Endothelial cell of umbilical vein (primary cell): ENCODE results near the gene NBEAL2. TPM values are rescaled to one million over a fixed set of nuclear protein-coding genes. Genes with fewer than 3 reads are reported as not detected.
A peak's percentile ranks its signal among the peaks of the same experiment; 100 is the strongest.

Experiments
- BruUV-seq: library from RNA; stranded (reverse); fragments of 400-500 nt; replicated peaks from 2 replicates; lab custom pipeline; 2021; lab: Mats Ljungman, UMichigan
- CTCF ChIA-PET: fragments of 300-600, 350-600 bp; sonication (Branson Sonifier 250); formaldehyde crosslinking; loops from one replicate; lab custom pipeline; 2021; ENCODE audit warnings: antibody characterized with exemption, inconsistent platforms; lab: Charles Lee
- POLR2A ChIA-PET: fragments of 300-600, 350-600 bp; sonication (Branson Sonifier 250); formaldehyde crosslinking; loops from one replicate; lab custom pipeline; 2021; ENCODE audit warnings: antibody characterized with exemption, inconsistent platforms; lab: Charles Lee
- DNase-seq: peaks from one replicate; pipeline ENCODE4 v3.0.0-alpha.2; 2011; ENCODE audit warnings: low read depth, low spot score
- FAIRE-seq: peaks from 2 replicates; lab custom pipeline; 2011; peaks lifted over from hg19 to GRCh38; lab: Jason Lieb, UNC
- H2AFZ ChIP-seq: 2 replicates; pipeline ENCODE4 v1.6.0; 2012; ENCODE audit warnings: low read depth, low read length, control low read depth, inconsistent platforms
- H3K27ac ChIP-seq: 2 replicates; pipeline ENCODE4 v1.5.1; 2011; ENCODE audit warnings: low read depth, mild to moderate bottlenecking, control low read depth, low read length, moderate library complexity; ENCODE audit not compliant: insufficient read depth
- H3K27me3 ChIP-seq, 2 experiments: 2 replicates each; pipeline versions ENCODE4 v1.6.0 to v1.6.1; 2011; ENCODE audit warnings: low read length in 2 of 2, mixed read lengths in 1 of 2; ENCODE audit not compliant: control insufficient read depth in 2 of 2, insufficient read depth in 2 of 2
- H3K36me3 ChIP-seq, 2 experiments: 2 replicates in 1 of 2; 3 replicates in 1 of 2; pipeline ENCODE4 v1.5.1; 2011; ENCODE audit warnings: low read length in 2 of 2, mild to moderate bottlenecking in 1 of 2, moderate library complexity in 1 of 2; ENCODE audit not compliant: control insufficient read depth in 2 of 2, insufficient read depth in 2 of 2; ENCODE audit errors: extremely low read depth in 1 of 2
- H3K4me1 ChIP-seq: 3 replicates; pipeline ENCODE4 v1.5.1; 2011; ENCODE audit warnings: mild to moderate bottlenecking, low read length; ENCODE audit not compliant: control insufficient read depth, insufficient read depth; ENCODE audit errors: extremely low read depth
- H3K4me2 ChIP-seq: 2 replicates; pipeline ENCODE4 v1.6.1; 2011; ENCODE audit warnings: low read length, control low read depth, mixed read lengths; ENCODE audit not compliant: insufficient read depth
- H3K4me3 ChIP-seq, 3 experiments: fragments of 200-600 bp in 1 of 3; sonication (generic), shearing (Covaris generic) in 1 of 3; replicated peaks in 1 of 3; 2 replicates each; pipeline ENCODE4 v1.5.1; 2011 to 2016; ENCODE audit warnings: control low read depth in 3 of 3, low read length in 3 of 3, mild to moderate bottlenecking in 2 of 3, inconsistent platforms in 1 of 3, low read depth in 1 of 3, moderate library complexity in 1 of 3; ENCODE audit not compliant: insufficient read depth in 1 of 3
- H3K79me2 ChIP-seq: 2 replicates; pipeline ENCODE4 v1.6.0; 2012; ENCODE audit warnings: low read length, inconsistent platforms; ENCODE audit not compliant: control insufficient read depth, insufficient read depth
- H3K9ac ChIP-seq: replicated peaks from 2 replicates; pipeline ENCODE3; 2011; ENCODE audit warnings: low read length, control low read depth; ENCODE audit not compliant: insufficient read depth; ENCODE audit errors: extremely low read depth
- H3K9me1 ChIP-seq: replicated peaks from 3 replicates; pipeline ENCODE4 v1.6.0; 2011; ENCODE audit warnings: mild to moderate bottlenecking, low read length; ENCODE audit not compliant: control insufficient read depth, insufficient read depth; ENCODE audit errors: extremely low read depth
- H3K9me3 ChIP-seq: replicated peaks from 2 replicates; pipeline ENCODE4 v1.5.1; 2012; ENCODE audit warnings: low read length, inconsistent platforms; ENCODE audit not compliant: control insufficient read depth, insufficient read depth
- H4K20me1 ChIP-seq: replicated peaks from 2 replicates; pipeline ENCODE3; 2011; ENCODE audit warnings: mild to moderate bottlenecking, low read length; ENCODE audit not compliant: control insufficient read depth, insufficient read depth; ENCODE audit errors: extremely low read depth
- EZH2 ChIP-seq: IDR thresholded peaks from 2 replicates; pipeline ENCODE4 v1.6.1; 2012; ENCODE audit warnings: borderline replicate concordance, low read depth, mild to moderate bottlenecking, moderate library complexity, low read length, inconsistent platforms; ENCODE audit not compliant: severe bottlenecking
- FOS ChIP-seq: IDR thresholded peaks from 2 replicates; pipeline ENCODE4 v1.6.1; 2011; ENCODE audit warnings: mild to moderate bottlenecking, low read length, moderate library complexity, borderline replicate concordance; ENCODE audit not compliant: insufficient read depth
- GATA2 ChIP-seq: IDR thresholded peaks from 2 replicates; pipeline ENCODE4 v1.7.0; 2011; ENCODE audit warnings: low read depth, mild to moderate bottlenecking, moderate library complexity, mixed read lengths, low read length; ENCODE audit not compliant: insufficient read length, insufficient read depth
- JUN ChIP-seq: IDR thresholded peaks from 2 replicates; pipeline ENCODE4 v1.6.1; 2011; ENCODE audit warnings: borderline replicate concordance, low read depth; ENCODE audit not compliant: insufficient read length, insufficient read depth
- MYC ChIP-seq: IDR thresholded peaks from one replicate; pipeline ENCODE4 v1.6.1; 2011; ENCODE audit warnings: mild to moderate bottlenecking, low read depth, low read length
- POLR2A ChIP-seq: IDR thresholded peaks from 2 replicates; pipeline ENCODE4 v1.6.1; 2012; ENCODE audit warnings: low read depth, mild to moderate bottlenecking, control low read depth, low read length
- POLR2AphosphoS5 ChIP-seq: IDR thresholded peaks from 2 replicates; pipeline ENCODE4 v1.6.1; 2012; ENCODE audit warnings: low read depth, mild to moderate bottlenecking, control low read depth, low read length, moderate library complexity; ENCODE audit not compliant: insufficient read depth
- dilution Hi-C: fragments of 300-500 bp; cut with MboI; formaldehyde crosslinking; loops from one replicate; pipeline ENCODE4 v1.15.0; 2019; ENCODE audit warnings: low sequenced_read_pairs; ENCODE audit not compliant: extremely low pct_ligation_motif_present
- intact Hi-C: fragments of 100-400 bp; cut with micrococcal nuclease; formaldehyde crosslinking; loops from one replicate; pipeline ENCODE4 v1.10.0; 2022
- polyA plus RNA-seq, 4 experiments: library from polyadenylated mRNA; depleted of rRNA in 3 of 4; stranded (reverse) in 3 of 4; unstranded in 1 of 4; fragments of >200 nt; gene quantifications; 2 replicates each; pipeline versions ENCODE4 v1.2.1 to v1.2.3, GENCODE V29; 2011 to 2012; ENCODE audit warnings: missing spikeins in 1 of 4
- total RNA-seq: library from RNA; stranded (reverse); gene quantifications from 2 replicates; pipeline ENCODE4 v1.2.3, GENCODE V29; 2021
- TF ChIP-seq, protein P1 (sequence below), 2 donors: IDR thresholded peaks; 1 replicate in 1 of 2; 2 replicates in 1 of 2; pipeline ENCODE4 v1.5.1; 2011; ENCODE audit warnings: low read length in 2 of 2, mild to moderate bottlenecking in 2 of 2, moderate library complexity in 2 of 2, control low read depth in 1 of 2, inconsistent platforms in 1 of 2, low read depth in 1 of 2; ENCODE audit not compliant: insufficient read depth in 1 of 2; ENCODE audit errors: extremely low read depth in 1 of 2
- TF ChIP-seq, protein P2 (sequence below): IDR thresholded peaks from 2 replicates; pipeline ENCODE4 v1.6.1; 2011; ENCODE audit not compliant: insufficient read depth, insufficient read length

NBEAL2 gene
- total and polyA plus RNA-seq, 2 donors (not counting 3 experiments of a cell fraction or from before 2014, with no cell fraction given), result 48.0 to 84.7 TPM

DNA sequence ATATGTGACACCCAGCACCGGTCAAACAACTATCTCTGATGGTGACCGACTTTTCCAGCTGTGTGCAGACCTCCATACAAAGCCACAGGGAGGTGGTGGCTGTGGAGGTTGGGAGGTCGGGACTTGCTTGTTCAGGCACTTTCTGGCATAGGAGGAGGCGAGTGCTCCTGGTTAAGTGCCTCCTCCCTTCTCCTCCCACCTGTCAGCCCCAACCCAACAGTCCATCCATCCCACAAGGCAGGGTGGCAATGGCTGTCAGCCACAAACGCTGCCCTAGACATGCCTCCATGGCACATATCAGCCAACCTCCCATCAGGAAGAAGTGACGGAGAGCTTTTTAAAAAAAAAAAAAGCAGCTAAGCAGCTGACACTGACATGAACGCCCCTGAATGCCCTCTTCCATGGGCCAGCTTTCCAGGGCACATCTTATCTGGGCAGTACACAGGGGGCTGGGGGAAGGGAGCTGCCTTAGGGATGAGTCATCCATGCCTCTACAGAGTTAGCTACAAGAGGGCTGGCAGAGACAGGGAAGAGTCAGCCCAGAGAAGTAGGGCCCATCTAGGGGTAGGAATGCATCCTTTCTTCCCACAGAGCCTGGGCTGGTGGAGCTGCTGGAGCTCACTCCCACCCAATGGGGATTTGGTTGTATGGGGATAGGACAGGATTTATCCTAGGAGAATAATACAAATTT is 44.2 kb upstream of the NBEAL2 start:
- no peak overlapping the region for H3K4me3 ChIP-seq
- H3K9me1 ChIP-seq, result no peaks in the 10 kb centered on the region
- peak overlapping the region; percentile 25 for H3K9ac ChIP-seq
- intact Hi-C loops, result loop anchor here (1.0 kb wide), 2 partner anchors 25 to 41 kb away; partner anchors contain the start of gene CCDC12
- H3K4me2 ChIP-seq, result peak overlapping the region; percentile 26
- FAIRE-seq, result peak; percentile 99
- POLR2A ChIA-PET, result interaction anchor here (0.6 to 1.6 kb wide), 8 partner anchors 9 to 47 kb away, joined by 3 to 11 read pairs (median 6); partner anchors contain the start of genes CCDC12 and NBEAL2
- CTCF ChIA-PET, result interaction anchor here (0.6 to 2.5 kb wide), 24 partner anchors 9 to 436 kb away, joined by 3 to 37 read pairs (median 6); partner anchors contain the start of genes CCDC12 and NBEAL2
- no peaks in the 10 kb centered on the region for H3K9me3 ChIP-seq
- TF ChIP-seq, protein P1, sequence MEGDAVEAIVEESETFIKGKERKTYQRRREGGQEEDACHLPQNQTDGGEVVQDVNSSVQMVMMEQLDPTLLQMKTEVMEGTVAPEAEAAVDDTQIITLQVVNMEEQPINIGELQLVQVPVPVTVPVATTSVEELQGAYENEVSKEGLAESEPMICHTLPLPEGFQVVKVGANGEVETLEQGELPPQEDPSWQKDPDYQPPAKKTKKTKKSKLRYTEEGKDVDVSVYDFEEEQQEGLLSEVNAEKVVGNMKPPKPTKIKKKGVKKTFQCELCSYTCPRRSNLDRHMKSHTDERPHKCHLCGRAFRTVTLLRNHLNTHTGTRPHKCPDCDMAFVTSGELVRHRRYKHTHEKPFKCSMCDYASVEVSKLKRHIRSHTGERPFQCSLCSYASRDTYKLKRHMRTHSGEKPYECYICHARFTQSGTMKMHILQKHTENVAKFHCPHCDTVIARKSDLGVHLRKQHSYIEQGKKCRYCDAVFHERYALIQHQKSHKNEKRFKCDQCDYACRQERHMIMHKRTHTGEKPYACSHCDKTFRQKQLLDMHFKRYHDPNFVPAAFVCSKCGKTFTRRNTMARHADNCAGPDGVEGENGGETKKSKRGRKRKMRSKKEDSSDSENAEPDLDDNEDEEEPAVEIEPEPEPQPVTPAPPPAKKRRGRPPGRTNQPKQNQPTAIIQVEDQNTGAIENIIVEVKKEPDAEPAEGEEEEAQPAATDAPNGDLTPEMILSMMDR (IDR thresholded peaks at IDR 0.05; ENCODE audit: extremely low read depth in 1 of 2, insufficient read depth in 1 of 2, low read depth in 1 of 2, low read length in 2 of 2), result peak; percentile 50 to 72
- TF ChIP-seq EZH2 (no peak), JUN (peak; percentile 98), POLR2A (peak; percentile 60), FOS (peak; percentile 99), GATA2 (peak; percentile 96), MYC (no peak), POLR2AphosphoS5 (peak; percentile 88)
- TF ChIP-seq, protein P2, sequence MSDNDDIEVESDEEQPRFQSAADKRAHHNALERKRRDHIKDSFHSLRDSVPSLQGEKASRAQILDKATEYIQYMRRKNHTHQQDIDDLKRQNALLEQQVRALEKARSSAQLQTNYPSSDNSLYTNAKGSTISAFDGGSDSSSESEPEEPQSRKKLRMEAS, result no peak
- H3K36me3 ChIP-seq, result peaks cover 0 to 11% of the 10 kb centered on the region in 2 experiments
- DNase-seq, result peak; percentile 98
- no TSS peak for BruUV-seq
- peaks cover 62% of the 10 kb centered on the region for H3K4me1 ChIP-seq
- H4K20me1 ChIP-seq, result no peaks in the 10 kb centered on the region
- H3K27ac ChIP-seq, result peak overlapping the region; percentile 87
- peaks cover 62% of the 10 kb centered on the region for H3K79me2 ChIP-seq
- H2AFZ ChIP-seq, result no peak overlapping the region
- dilution Hi-C loops, result no loop called here
- no peaks in the 10 kb centered on the region for H3K27me3 ChIP-seq
